Articular chondrocyte of knee joint (primary cell): ENCODE measurements around the gene TMEM165. TPM values are rescaled to one million over a fixed set of nuclear protein-coding genes. Genes with fewer than 3 reads are reported as not detected.

Source experiments
- small RNA-seq: library from RNA; depleted of rRNA; stranded (forward); fragments of <200 nt; gene quantifications from one replicate; pipeline ENCODE3, GENCODE V24; 2012
- total RNA-seq: library from RNA; depleted of rRNA; stranded (reverse); fragments of >200 nt; gene quantifications from 2 replicates; pipeline ENCODE4 v1.2.3, GENCODE V29; 2012

Gene TMEM165
- 216 and 235 TPM in 2 replicates for total RNA-seq

GRCh38 chr4:55395529-55396307 lies at the start of gene TMEM165:
Gene TMEM165 (plus strand): TSS chr4:55395957. CDS start chr4:55396190, 233 bp downstream.

GRCh38 chr4:55345980-55346850 lies 49.5 kb upstream of the TMEM165 start, which contains the start of gene SRD5A3:
Gene SRD5A3 (plus strand): TSS chr4:55346242. CDS start chr4:55346337, 95 bp downstream.

Small RNA genes lying within 50 kb of the gene (small RNA-seq; reads per million reads assigned to genes)
- gene RF00019: not detected

Other genes starting within 250 kb of the TMEM165 start
- 10.4 and 15.7 TPM in 2 replicates for gene SRD5A3, start 49.7 kb upstream of the TMEM165 start, total RNA-seq
- gene CLOCK, start 151.0 kb downstream of the TMEM165 start, total RNA-seq: 51.9 and 57.1 TPM in 2 replicates
- gene PDCL2, start 196.3 kb downstream of the TMEM165 start, total RNA-seq: not detected in 2 replicates
- gene NMU, start 240.3 kb downstream of the TMEM165 start, total RNA-seq: 0.13 and 0.22 TPM in 2 replicates